ENCODE data around the gene DNASE1L1. TPM values are rescaled to one million over a fixed set of nuclear protein-coding genes. Genes with fewer than 3 reads are reported as not detected.

Gene DNASE1L1
- total and polyA plus RNA-seq, 10 donors = 18.1 to 54.5 (median 36.8) TPM

GRCh38 chrX:154399527-154400368 lies 9.3 kb downstream of the DNASE1L1 start:
- no peaks in the 10 kb centered on the region for H3K27me3 ChIP-seq (replicated peaks in 1 of 7)
- TF ChIP-seq CTCF (IDR thresholded peaks at IDR 0.05 in 8 of 11, conservative IDR thresholded peaks at IDR 0.05 in 3 of 11) = no peak
- no peak for TF ChIP-seq POLR2A (IDR thresholded peaks at IDR 0.05)
- no peak for TF ChIP-seq POLR2AphosphoS5 (IDR thresholded peaks at IDR 0.05)
- DNase-seq = no peak
- intact Hi-C loops (cut with DNase I; ENCODE audit: low total_unique reads) = no loop called here
- H3K4me3 ChIP-seq = peak overlapping the region; percentile 49 to 72 (median 57)
- H3K27ac ChIP-seq = peak overlapping the region in 7 of 8 donors; percentile 94 to 99 (median 98)
- WGBS, 5 donors = 16 to 59% (median 45%) methylated on average over 8 to 14 of the region's 14 CpGs
- H3K9me3 ChIP-seq = no peaks in the 10 kb centered on the region
- peaks cover 0 to 57% (median 19%) of the 10 kb centered on the region in 6 donors for H3K36me3 ChIP-seq
- peaks cover 0 to 47% (median 22%) of the 10 kb centered on the region in 6 donors for H3K4me1 ChIP-seq

GRCh38 chrX:154398668-154399526 lies 10.2 kb downstream of the DNASE1L1 start:
- Histone ChIP-seq H3K9me3 (no peaks in the 10 kb centered on the region), H3K4me3 (peak overlapping the region; percentile 49 to 72 (median 57)), H3K36me3 (peaks cover 0 to 48% (median 19%) of the 10 kb centered on the region in 6 donors), H3K4me1 (peaks cover 0 to 47% (median 22%) of the 10 kb centered on the region in 6 donors), H3K27me3 (replicated peaks in 1 of 7) (no peaks in the 10 kb centered on the region), H3K27ac (peak overlapping the region; percentile 94 to 99 (median 98))
- no peak for TF ChIP-seq POLR2A (IDR thresholded peaks at IDR 0.05)
- no peak for TF ChIP-seq POLR2AphosphoS5 (IDR thresholded peaks at IDR 0.05)
- peak; percentile 82 to 94 (median 92) for TF ChIP-seq CTCF (IDR thresholded peaks at IDR 0.05 in 8 of 11, conservative IDR thresholded peaks at IDR 0.05 in 3 of 11)
- intact Hi-C loops (cut with DNase I; ENCODE audit: low total_unique reads) = no loop called here
- 1 to 44% (median 4%) methylated on average over 26 to 49 of the region's 49 CpGs for WGBS, 5 donors
- DNase-seq = peak; percentile 95

- H3K4me1 ChIP-seq = peaks cover 0 to 47% (median 22%) of the 10 kb centered on the region in 6 donors
Measured at GRCh38 chrX:154397888-154398667, 11.0 kb downstream of the DNASE1L1 start, which contains the start of gene RPL10. RPL10 (plus strand) TSS chrX:154398377; CDS start chrX:154398520, 143 bp downstream.

More at GRCh38 chrX:154397888-154398667, 11.0 kb downstream of the DNASE1L1 start, which contains the start of gene RPL10:
- Histone ChIP-seq H3K4me3 (peak within 1 kb of the TSS; percentile 49 to 72 (median 57)), H3K36me3 (peaks cover 0 to 42% (median 17%) of the 10 kb centered on the region in 6 donors), H3K9me3 (no peaks in the 10 kb centered on the region), H3K27me3 (replicated peaks in 1 of 7) (no peaks in the 10 kb centered on the region), H3K27ac (peak within 1 kb of the TSS; percentile 94 to 99 (median 98))
- TF ChIP-seq POLR2A (IDR thresholded peaks at IDR 0.05) (peak; percentile 59 to 88 (median 83)), CTCF (IDR thresholded peaks at IDR 0.05 in 8 of 11, conservative IDR thresholded peaks at IDR 0.05 in 3 of 11) (no peak), POLR2AphosphoS5 (IDR thresholded peaks at IDR 0.05) (peak; percentile 96 to 100 (median 97))
- WGBS, 5 donors = 0 to 58% (median 0%) methylated on average over 50 to 69 of the region's 69 CpGs
- intact Hi-C loops (cut with DNase I; ENCODE audit: low total_unique reads) = no loop called here
- DNase-seq = peak; percentile 97

All from spleen (tissue), 11 donors.